ENCODE data around the gene TMEM91.

The TMEM91 gene

DNA sequence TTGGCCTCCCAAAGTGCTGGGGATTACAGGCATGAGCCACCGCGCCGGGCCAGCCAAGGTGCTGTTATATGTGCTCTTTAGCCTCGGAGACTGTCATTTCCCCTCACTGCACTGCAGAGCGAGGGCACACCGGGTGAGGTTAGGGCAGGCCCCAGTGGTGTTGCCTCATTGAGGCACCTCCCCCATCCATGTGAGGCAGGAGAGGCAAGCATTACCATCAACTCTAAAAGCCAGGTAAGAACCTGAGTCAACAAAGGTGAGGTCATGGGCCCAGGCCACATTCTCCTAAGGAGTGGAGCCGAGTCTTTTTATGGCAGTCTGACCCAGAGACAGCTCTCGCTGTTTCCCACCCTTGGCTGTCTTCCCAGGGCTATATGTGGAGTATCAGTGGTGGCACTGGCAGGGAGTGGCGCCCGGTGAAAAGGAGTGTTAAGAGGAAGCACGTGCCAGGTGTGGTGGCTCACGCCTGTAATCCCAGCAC is 39.9 kb downstream of the TMEM91 start:
- no peak overlapping the region for H3K27ac ChIP-seq

DNA sequence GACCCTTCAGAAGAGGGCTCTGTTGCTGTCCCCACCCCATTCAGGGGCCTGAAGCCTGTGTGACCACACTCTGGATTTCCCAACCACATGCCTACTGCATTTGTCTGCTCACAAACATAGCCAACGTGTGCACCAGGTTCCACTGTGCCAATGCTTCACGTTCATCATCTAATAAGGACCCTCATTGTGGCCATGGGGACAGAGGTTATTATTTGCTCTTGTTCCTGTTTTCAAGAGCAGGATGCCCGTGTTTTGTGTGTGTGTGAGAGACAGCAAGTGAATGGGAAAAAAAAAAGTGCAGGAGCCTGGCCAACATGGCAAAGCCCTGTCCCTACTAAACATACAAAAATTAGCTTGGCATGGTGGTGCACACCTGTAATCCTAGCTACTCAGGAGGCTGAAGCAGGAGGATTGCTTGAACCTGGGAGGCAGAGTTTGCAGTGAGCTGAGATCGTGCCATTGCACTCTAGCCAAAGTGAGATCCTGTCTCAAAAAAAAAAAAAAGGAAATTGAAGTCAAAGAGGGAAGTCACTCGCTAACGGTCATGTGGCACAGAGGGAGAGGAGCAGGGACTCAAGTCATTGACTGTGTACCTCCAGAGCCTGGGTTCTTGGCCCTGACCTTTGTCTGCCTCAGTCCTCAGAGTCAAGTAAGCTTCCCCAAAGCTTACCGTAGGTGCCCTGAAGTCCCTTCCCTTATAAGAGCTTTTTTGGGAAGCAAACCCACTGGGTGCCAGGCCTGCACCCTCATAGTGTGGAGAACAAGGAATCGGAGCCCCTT is 44.0 kb downstream of the TMEM91 start:
- H3K27ac ChIP-seq = no peak overlapping the region
- no peak for TF ChIP-seq ZFX (IDR thresholded peaks at IDR 0.05)
- TF ChIP-seq, protein P1, sequence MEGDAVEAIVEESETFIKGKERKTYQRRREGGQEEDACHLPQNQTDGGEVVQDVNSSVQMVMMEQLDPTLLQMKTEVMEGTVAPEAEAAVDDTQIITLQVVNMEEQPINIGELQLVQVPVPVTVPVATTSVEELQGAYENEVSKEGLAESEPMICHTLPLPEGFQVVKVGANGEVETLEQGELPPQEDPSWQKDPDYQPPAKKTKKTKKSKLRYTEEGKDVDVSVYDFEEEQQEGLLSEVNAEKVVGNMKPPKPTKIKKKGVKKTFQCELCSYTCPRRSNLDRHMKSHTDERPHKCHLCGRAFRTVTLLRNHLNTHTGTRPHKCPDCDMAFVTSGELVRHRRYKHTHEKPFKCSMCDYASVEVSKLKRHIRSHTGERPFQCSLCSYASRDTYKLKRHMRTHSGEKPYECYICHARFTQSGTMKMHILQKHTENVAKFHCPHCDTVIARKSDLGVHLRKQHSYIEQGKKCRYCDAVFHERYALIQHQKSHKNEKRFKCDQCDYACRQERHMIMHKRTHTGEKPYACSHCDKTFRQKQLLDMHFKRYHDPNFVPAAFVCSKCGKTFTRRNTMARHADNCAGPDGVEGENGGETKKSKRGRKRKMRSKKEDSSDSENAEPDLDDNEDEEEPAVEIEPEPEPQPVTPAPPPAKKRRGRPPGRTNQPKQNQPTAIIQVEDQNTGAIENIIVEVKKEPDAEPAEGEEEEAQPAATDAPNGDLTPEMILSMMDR (conservative IDR thresholded peaks at IDR 0.05) = no peak

More for the DNA sequence above, 39.9 kb downstream of the TMEM91 start:
- TF ChIP-seq ZFX (IDR thresholded peaks at IDR 0.05) = no peak
- TF ChIP-seq, protein P1 (conservative IDR thresholded peaks at IDR 0.05) = no peak

DNA sequence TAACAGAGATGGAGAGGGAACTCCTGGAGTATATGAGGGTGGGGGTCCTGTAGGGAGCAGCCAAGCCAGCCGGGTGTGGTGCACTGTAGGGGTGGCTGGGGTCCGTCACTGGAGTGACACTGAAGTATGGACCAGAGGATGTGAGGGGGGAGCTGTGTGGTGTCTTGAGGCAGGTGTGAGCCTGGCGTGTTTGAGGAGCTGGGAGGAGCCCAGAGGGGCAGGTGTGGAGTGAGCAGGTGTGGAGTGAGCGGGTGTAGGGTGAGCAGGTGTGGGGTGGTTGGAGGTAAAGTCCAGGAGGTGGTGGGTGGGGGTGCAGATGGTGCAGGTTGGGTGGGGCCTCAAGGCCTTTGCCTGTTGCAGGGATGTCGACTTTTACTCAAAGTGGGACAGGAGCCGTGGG is 45.0 kb downstream of the TMEM91 start:
- no peak overlapping the region for H3K27ac ChIP-seq
- TF ChIP-seq, protein P1 (conservative IDR thresholded peaks at IDR 0.05) = no peak
- no peak for TF ChIP-seq ZFX (IDR thresholded peaks at IDR 0.05)

DNA sequence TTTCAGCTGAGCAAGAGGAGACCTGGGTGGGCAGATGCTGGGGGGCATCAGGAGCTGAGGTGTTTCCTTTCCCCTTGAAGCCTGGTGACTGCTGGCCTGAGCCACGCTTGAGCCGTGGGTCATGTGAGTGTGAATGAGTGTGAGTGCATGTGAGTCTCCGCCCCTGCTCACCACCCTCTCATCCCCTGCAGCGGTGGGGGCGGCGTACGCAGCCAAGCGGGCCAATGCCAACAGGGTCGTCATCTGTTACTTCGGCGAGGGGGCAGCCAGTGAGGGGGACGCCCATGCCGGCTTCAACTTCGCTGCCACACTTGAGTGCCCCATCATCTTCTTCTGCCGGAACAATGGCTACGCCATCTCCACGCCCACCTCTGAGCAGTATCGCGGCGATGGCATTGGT is 45.6 kb downstream of the TMEM91 start:
- H3K27ac ChIP-seq = no peak overlapping the region
- TF ChIP-seq ZFX (IDR thresholded peaks at IDR 0.05) = no peak
- TF ChIP-seq, protein P1 (conservative IDR thresholded peaks at IDR 0.05) = no peak

DNA sequence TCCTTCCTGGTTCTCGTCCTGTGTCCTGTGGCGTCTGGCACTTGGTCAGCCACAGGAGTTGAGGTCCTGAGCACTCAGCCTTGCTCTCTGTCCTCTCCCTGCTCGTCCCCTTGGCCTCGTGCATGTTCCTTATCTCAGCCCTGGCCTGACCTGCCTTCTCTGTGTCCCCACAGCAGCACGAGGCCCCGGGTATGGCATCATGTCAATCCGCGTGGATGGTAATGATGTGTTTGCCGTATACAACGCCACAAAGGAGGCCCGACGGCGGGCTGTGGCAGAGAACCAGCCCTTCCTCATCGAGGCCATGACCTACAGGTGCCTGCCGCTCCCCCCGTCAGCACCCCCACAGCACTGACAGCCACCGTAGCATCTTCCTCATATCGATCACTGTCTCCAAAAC is 46.1 kb downstream of the TMEM91 start:
- TF ChIP-seq, protein P1 (conservative IDR thresholded peaks at IDR 0.05) = no peak
- TF ChIP-seq ZFX (IDR thresholded peaks at IDR 0.05) = no peak
- no peak overlapping the region for H3K27ac ChIP-seq

DNA sequence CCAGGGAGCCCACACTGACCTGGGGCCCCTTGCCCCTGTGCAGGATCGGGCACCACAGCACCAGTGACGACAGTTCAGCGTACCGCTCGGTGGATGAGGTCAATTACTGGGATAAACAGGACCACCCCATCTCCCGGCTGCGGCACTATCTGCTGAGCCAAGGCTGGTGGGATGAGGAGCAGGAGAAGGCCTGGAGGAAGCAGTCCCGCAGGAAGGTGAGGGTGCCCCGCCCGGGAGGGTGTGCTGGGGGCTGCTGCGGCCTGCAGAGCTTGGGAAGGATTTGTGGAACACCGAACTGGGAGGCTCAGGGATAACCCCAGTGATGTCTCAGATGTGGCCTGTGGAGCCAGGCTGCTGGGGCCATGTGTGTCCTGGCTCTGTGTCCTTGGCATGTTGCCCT is 46.6 kb downstream of the TMEM91 start:
- TF ChIP-seq, protein P1 (conservative IDR thresholded peaks at IDR 0.05) = no peak
- no peak for TF ChIP-seq ZFX (IDR thresholded peaks at IDR 0.05)
- H3K27ac ChIP-seq = no peak overlapping the region

DNA sequence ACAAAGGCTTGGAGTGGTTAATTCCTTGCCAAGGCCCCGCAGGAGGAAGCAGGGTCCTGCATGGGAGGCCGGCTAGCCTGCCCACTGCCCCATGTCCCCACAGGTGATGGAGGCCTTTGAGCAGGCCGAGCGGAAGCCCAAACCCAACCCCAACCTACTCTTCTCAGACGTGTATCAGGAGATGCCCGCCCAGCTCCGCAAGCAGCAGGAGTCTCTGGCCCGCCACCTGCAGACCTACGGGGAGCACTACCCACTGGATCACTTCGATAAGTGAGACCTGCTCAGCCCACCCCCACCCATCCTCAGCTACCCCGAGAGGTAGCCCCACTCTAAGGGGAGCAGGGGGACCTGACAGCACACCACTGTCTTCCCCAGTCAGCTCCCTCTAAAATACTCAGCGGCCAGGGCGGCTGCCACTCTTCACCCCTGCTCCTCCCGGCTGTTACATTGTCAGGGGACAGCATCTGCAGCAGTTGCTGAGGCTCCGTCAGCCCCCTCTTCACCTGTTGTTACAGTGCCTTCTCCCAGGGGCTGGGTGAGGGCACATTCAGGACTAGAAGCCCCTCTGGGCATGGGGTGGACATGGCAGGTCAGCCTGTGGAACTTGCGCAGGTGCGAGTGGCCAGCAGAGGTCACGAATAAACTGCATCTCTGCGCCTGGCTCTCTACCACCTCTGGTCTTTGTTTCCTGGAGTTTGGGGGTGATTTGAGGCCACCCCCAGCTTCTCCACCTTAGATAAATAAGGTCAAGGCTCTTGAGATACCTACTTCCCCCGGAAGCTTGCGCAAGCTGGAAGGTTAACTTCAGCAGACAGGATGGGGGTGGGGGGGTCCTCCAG is 48.2 kb downstream of the TMEM91 start:
- no peak for TF ChIP-seq ZFX (IDR thresholded peaks at IDR 0.05)
- TF ChIP-seq, protein P1 (conservative IDR thresholded peaks at IDR 0.05) = no peak
- H3K27ac ChIP-seq = no peak overlapping the region
